GM12891 (cell line): ENCODE data around the gene ADAM23.

Experiments
- PAX5 ChIP-seq: IDR thresholded peaks from 2 replicates; pipeline ENCODE4 v1.6.1; 2011; ENCODE audit warnings: low read length, moderate library complexity, mild to moderate bottlenecking; ENCODE audit not compliant: insufficient read depth, severe bottlenecking
- POLR2A ChIP-seq: IDR thresholded peaks from 2 replicates; pipeline ENCODE4 v1.6.1; 2011; ENCODE audit warnings: low read depth, low read length, control low read depth
- POLR2AphosphoS5 ChIP-seq: IDR thresholded peaks from 2 replicates; pipeline ENCODE4 v1.6.1; 2011; ENCODE audit warnings: low read depth, low read length, control low read depth
- SPI1 ChIP-seq: IDR thresholded peaks from 2 replicates; pipeline ENCODE4 v1.6.1; 2011; ENCODE audit warnings: low read depth, low read length, control low read depth
- TAF1 ChIP-seq: IDR thresholded peaks from 2 replicates; pipeline ENCODE4 v1.6.1; 2011; ENCODE audit warnings: low read depth, low read length, control low read depth

DNA sequence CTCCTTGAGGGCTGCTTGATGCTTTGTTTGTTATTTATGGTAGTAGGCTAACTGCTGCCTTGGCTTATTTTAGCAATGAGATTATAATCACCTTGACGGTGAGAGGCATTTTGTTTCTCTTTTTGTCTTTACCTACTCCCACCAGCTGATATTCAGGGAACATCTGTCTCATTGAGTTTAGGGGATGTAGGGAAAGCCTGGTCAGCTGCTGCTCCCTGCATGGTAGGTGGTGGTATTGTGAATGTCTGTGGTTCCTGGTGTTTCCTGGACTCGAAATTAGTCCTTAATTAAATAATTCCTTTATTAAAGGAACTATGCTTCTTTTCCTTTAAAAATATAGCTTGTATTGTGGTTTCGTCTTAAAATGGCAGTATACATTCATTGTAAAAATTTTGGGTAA lies 77.8 kb downstream of the ADAM23 start:
- TF ChIP-seq POLR2A: no peak
- TF ChIP-seq POLR2AphosphoS5: no peak
- no peak for TF ChIP-seq TAF1
- no peak for TF ChIP-seq PAX5
- no peak for TF ChIP-seq SPI1
